GM12891 (cell line): Measurements from ENCODE around the gene ZNF343.

Experiments
- PAX5 ChIP-seq: IDR thresholded peaks from 2 replicates; pipeline ENCODE4 v1.6.1; 2011; ENCODE audit warnings: low read length, moderate library complexity, mild to moderate bottlenecking; ENCODE audit not compliant: insufficient read depth, severe bottlenecking
- POLR2A ChIP-seq: IDR thresholded peaks from 2 replicates; pipeline ENCODE4 v1.6.1; 2011; ENCODE audit warnings: low read depth, low read length, control low read depth
- POLR2AphosphoS5 ChIP-seq: IDR thresholded peaks from 2 replicates; pipeline ENCODE4 v1.6.1; 2011; ENCODE audit warnings: low read depth, low read length, control low read depth
- POU2F2 ChIP-seq: IDR thresholded peaks from 2 replicates; pipeline ENCODE4 v1.6.1; 2011; ENCODE audit warnings: low read depth, mild to moderate bottlenecking, control low read depth, low read length, moderate library complexity
- TAF1 ChIP-seq: IDR thresholded peaks from 2 replicates; pipeline ENCODE4 v1.6.1; 2011; ENCODE audit warnings: low read depth, low read length, control low read depth

DNA sequence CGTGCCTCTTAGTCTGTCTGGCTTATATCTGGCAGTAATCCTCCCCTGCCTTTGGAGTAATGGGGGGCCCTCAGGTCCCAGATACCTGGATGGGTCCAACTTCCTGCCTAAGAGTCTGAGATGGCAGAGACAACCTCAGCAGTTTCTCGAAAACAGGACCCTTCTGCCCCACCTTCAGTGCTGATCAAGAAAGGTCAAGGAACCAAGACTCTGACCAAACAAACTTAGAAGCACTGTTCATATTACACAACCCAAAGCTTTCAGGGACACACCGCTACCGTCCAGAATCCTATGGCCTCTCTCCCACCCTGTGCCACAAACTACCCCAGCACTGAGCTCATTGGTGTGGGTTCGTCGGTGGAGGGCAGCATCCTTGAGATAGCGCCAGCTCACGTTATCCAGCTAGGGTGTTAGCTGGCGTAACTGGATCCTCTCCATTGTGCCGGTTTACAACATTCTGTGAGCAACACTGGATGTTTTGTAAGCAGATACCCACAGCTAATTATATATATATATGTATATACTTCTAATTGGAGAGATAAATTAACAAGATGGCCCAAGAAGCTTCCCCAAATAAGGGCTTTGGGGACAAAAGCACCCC is 20.1 kb upstream of the ZNF343 start:
- TF ChIP-seq POLR2AphosphoS5 (no peak), POLR2A (no peak), TAF1 (no peak), PAX5 (no peak), POU2F2 (no peak)
